Epithelial cell of esophagus (primary cell): ENCODE measurements around the gene TRPC6.
A peak's percentile ranks its signal among the peaks of the same experiment; 100 is the strongest.

Experiments
- DNase-seq: peaks from one replicate; pipeline ENCODE4 v3.0.0; 2010; ENCODE audit warnings: low read depth
- H3K4me3 ChIP-seq: 2 replicates; pipeline ENCODE4 v1.5.1; 2011; ENCODE audit warnings: mild to moderate bottlenecking, low read length, control low read depth
- CTCF ChIP-seq: IDR thresholded peaks from 2 replicates; pipeline ENCODE4 v1.5.1; 2011; ENCODE audit warnings: low read depth, mild to moderate bottlenecking, low read length, control low read depth, inconsistent platforms; ENCODE audit not compliant: insufficient read depth; ENCODE audit errors: missing control alignments

TRPC6 gene

GRCh38 chr11:101478587-101479369, 105.0 kb downstream of the TRPC6 start:
- no peak overlapping the region for H3K4me3 ChIP-seq
- DNase-seq: peak; percentile 70
- no peak for TF ChIP-seq CTCF

GRCh38 chr11:101477926-101478325, 105.9 kb downstream of the TRPC6 start:
- H3K4me3 ChIP-seq: no peak overlapping the region
- no peak for DNase-seq
- TF ChIP-seq CTCF: no peak

- H3K4me3 ChIP-seq: no peak overlapping the region
- TF ChIP-seq CTCF: no peak
- no peak for DNase-seq
Measured at GRCh38 chr11:101476191-101476590, 107.6 kb downstream of the TRPC6 start.

GRCh38 chr11:101475699-101476098, 108.1 kb downstream of the TRPC6 start:
- DNase-seq: no peak
- no peak for TF ChIP-seq CTCF
- no peak overlapping the region for H3K4me3 ChIP-seq

GRCh38 chr11:101474666-101475065, 109.1 kb downstream of the TRPC6 start:
- no peak for TF ChIP-seq CTCF
- DNase-seq: peak; percentile 16

GRCh38 chr11:101470881-101471520, 112.8 kb downstream of the TRPC6 start:
- peak; percentile 41 for DNase-seq
- no peak overlapping the region for H3K4me3 ChIP-seq
- no peak for TF ChIP-seq CTCF

More at GRCh38 chr11:101474666-101475065, 109.1 kb downstream of the TRPC6 start:
- H3K4me3 ChIP-seq: no peak overlapping the region
